PC-9 (cell line): Measurements from ENCODE around the gene RSBN1L. TPM values are rescaled to one million over a fixed set of nuclear protein-coding genes. Genes with fewer than 3 reads are reported as not detected.

Experiments used
- BruUV-seq: library from RNA; stranded (reverse); fragments of 400-500 nt; replicated peaks from 2 replicates; lab custom pipeline; 2021; lab: Mats Ljungman, UMichigan
- CTCF ChIA-PET: fragments of 300-600 bp; sonication (Branson Sonifier 250); formaldehyde crosslinking; loops from one replicate; lab custom pipeline; 2022; ENCODE audit warnings: antibody characterized with exemption; lab: Charles Lee
- POLR2A ChIA-PET: fragments of 300-600 bp; sonication (Branson Sonifier 250); formaldehyde crosslinking; loops from one replicate; lab custom pipeline; 2022; ENCODE audit warnings: antibody characterized with exemption; ENCODE audit not compliant: unreplicated experiment; lab: Charles Lee
- DNase-seq, 2 experiments: peaks; one replicate each; pipeline versions ENCODE4 v3.0.0 to v3.0.0-alpha.2; 2015 to 2022; ENCODE audit warnings: mixed read lengths in 1 of 2
- H2AFZ ChIP-seq: fragments of 200-600 bp; sonication (generic); 2 replicates; pipeline ENCODE4 v1.8.1; 2017; ENCODE audit warnings: antibody characterized with exemption
- H3F3A ChIP-seq: fragments of 200-600 bp; sonication (generic); 2 replicates; pipeline ENCODE4 v1.8.1; 2017; ENCODE audit warnings: antibody characterized with exemption, mild to moderate bottlenecking, low read depth; ENCODE audit not compliant: insufficient read depth
- H3K27ac ChIP-seq: fragments of 200-600 bp; sonication (generic); 2 replicates; pipeline ENCODE4 v1.6.1; 2016; ENCODE audit warnings: mixed run types
- H3K27me3 ChIP-seq: fragments of 200-600 bp; sonication (generic); 2 replicates; pipeline ENCODE4 v1.6.1; 2016; ENCODE audit warnings: low read depth, mixed run types; ENCODE audit not compliant: insufficient read depth
- H3K36me3 ChIP-seq: fragments of 200-600 bp; sonication (generic); 2 replicates; pipeline ENCODE4 v1.6.1; 2016; ENCODE audit warnings: low read depth, mixed run types
- H3K4me1 ChIP-seq: fragments of 200-600 bp; sonication (generic); replicated peaks from 2 replicates; pipeline ENCODE4 v1.6.1; 2016; ENCODE audit warnings: mixed run types; ENCODE audit not compliant: insufficient read depth
- H3K4me2 ChIP-seq: fragments of 200-600 bp; sonication (generic); 2 replicates; pipeline ENCODE4 v1.6.1; 2017; ENCODE audit warnings: mixed run types
- H3K4me3 ChIP-seq: fragments of 200-600 bp; sonication (generic); 2 replicates; pipeline ENCODE4 v1.6.1; 2016; ENCODE audit warnings: mixed run types
- H3K79me2 ChIP-seq: fragments of 200-600 bp; sonication (generic); 2 replicates; pipeline ENCODE4 v1.6.1; 2017; ENCODE audit warnings: low read depth, mixed run types
- H3K9me2 ChIP-seq: fragments of 200-600 bp; sonication (generic); 2 replicates; pipeline ENCODE4 v1.8.1; 2017; ENCODE audit warnings: mild to moderate bottlenecking; ENCODE audit not compliant: insufficient read depth
- H3K9me3 ChIP-seq: fragments of 200-600 bp; sonication (generic); 2 replicates; pipeline ENCODE4 v1.8.1; 2016; ENCODE audit warnings: low read depth; ENCODE audit not compliant: insufficient read depth
- H4K20me1 ChIP-seq: fragments of 200-600 bp; sonication (generic); 2 replicates; pipeline ENCODE4 v1.8.1; 2017; ENCODE audit not compliant: insufficient read depth
- EZH2 ChIP-seq: fragments of 200-600 bp; sonication (generic); IDR thresholded peaks from 2 replicates; pipeline ENCODE4 v1.8.0; 2017; ENCODE audit warnings: antibody characterized with exemption, low read depth
- intact Hi-C: fragments of 100-400 bp; cut with micrococcal nuclease; formaldehyde crosslinking; loops from one replicate; pipeline ENCODE4 v1.10.0; 2022; ENCODE audit not compliant: unreplicated experiment
- total RNA-seq: library from RNA; stranded (reverse); gene quantifications from 2 replicates; pipeline ENCODE4 v1.2.3, GENCODE V29; 2021
- TF ChIP-seq, protein P1 (sequence below): fragments of 200-600 bp; sonication (generic); conservative IDR thresholded peaks from 2 replicates; pipeline ENCODE4 v1.6.1; 2017; ENCODE audit warnings: mixed run types, antibody characterized with exemption, mild to moderate bottlenecking, moderate library complexity

The RSBN1L gene
- total RNA-seq, 1 experiment from 2014 or later, result 20.7 TPM

DNA sequence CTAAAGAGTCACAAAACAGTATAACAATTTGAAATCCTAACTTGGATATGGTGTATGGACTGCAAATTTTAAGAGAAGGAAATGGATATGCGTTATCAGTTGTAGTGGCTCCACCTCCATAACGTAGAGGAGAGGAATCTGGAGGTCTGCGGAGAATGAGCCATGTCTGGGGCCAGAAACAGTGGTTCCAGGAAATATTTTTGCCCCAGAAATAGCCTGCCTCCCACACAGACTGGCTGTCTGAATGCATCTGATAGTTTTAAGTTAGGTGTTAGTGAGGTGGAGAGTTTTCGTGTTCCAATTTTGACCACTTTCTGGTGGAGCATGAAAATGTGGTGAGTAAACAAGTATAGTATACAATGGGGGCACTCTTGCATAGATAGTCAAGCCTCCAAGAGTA lies 103.9 kb downstream of the RSBN1L start:
- Histone ChIP-seq H3K27ac (no peak overlapping the region), H3K4me2 (peak overlapping the region; percentile 97), H4K20me1 (no peaks in the 10 kb centered on the region), H3K36me3 (no peaks in the 10 kb centered on the region), H3K27me3 (no peaks in the 10 kb centered on the region), H3K79me2 (peaks cover 58% of the 10 kb centered on the region), H3K9me2 (no peaks in the 10 kb centered on the region), H3K4me1 (peaks cover 26% of the 10 kb centered on the region), H3F3A (no peaks in the 10 kb centered on the region), H3K4me3 (peak overlapping the region; percentile 96), H2AFZ (no peak overlapping the region), H3K9me3 (no peaks in the 10 kb centered on the region)
- DNase-seq, result no peak
- CTCF ChIA-PET, result no interaction called here
- BruUV-seq, result TSS peak; percentile 35
- no peak for TF ChIP-seq EZH2
- TF ChIP-seq, protein P1, sequence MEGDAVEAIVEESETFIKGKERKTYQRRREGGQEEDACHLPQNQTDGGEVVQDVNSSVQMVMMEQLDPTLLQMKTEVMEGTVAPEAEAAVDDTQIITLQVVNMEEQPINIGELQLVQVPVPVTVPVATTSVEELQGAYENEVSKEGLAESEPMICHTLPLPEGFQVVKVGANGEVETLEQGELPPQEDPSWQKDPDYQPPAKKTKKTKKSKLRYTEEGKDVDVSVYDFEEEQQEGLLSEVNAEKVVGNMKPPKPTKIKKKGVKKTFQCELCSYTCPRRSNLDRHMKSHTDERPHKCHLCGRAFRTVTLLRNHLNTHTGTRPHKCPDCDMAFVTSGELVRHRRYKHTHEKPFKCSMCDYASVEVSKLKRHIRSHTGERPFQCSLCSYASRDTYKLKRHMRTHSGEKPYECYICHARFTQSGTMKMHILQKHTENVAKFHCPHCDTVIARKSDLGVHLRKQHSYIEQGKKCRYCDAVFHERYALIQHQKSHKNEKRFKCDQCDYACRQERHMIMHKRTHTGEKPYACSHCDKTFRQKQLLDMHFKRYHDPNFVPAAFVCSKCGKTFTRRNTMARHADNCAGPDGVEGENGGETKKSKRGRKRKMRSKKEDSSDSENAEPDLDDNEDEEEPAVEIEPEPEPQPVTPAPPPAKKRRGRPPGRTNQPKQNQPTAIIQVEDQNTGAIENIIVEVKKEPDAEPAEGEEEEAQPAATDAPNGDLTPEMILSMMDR, result no peak
- intact Hi-C loops, result no loop called here
- POLR2A ChIA-PET, result no interaction called here

DNA sequence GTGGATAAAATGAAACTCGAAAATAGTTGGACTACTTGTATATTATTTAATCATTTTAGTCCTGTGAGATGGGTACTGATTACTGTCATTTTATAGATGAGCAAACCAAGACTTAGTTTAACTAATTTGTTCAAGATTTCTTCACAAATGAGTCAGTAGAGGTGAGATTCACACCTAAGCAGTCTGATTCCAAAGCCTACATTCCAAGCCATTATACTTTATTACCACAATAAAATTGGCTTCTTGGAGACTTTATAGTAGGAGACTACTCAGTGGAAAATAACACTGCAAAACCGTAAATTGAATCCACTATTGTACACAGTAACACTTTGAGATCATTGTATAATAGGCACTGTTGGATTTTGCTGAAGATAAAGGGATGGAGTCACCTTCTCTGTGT lies 104.5 kb downstream of the RSBN1L start:
- intact Hi-C loops, result no loop called here
- no peak overlapping the region for H3K27ac ChIP-seq
- no TSS peak for BruUV-seq
- no peaks in the 10 kb centered on the region for H3K27me3 ChIP-seq
- H3K9me3 ChIP-seq, result no peaks in the 10 kb centered on the region
- TF ChIP-seq, protein P1, result no peak
- TF ChIP-seq EZH2, result no peak
- no peaks in the 10 kb centered on the region for H3F3A ChIP-seq
- no peak for DNase-seq
- peaks cover 52% of the 10 kb centered on the region for H3K79me2 ChIP-seq
- H2AFZ ChIP-seq, result no peak overlapping the region
- H4K20me1 ChIP-seq, result no peaks in the 10 kb centered on the region
- H3K9me2 ChIP-seq, result no peaks in the 10 kb centered on the region
- H3K36me3 ChIP-seq, result no peaks in the 10 kb centered on the region
- ChIA-PET CTCF (no interaction called here), POLR2A (no interaction called here)
- H3K4me1 ChIP-seq, result peaks cover 26% of the 10 kb centered on the region
- no peak overlapping the region; the same call in 1 of the 2 replicates for H3K4me3 ChIP-seq
- no peak overlapping the region for H3K4me2 ChIP-seq

DNA sequence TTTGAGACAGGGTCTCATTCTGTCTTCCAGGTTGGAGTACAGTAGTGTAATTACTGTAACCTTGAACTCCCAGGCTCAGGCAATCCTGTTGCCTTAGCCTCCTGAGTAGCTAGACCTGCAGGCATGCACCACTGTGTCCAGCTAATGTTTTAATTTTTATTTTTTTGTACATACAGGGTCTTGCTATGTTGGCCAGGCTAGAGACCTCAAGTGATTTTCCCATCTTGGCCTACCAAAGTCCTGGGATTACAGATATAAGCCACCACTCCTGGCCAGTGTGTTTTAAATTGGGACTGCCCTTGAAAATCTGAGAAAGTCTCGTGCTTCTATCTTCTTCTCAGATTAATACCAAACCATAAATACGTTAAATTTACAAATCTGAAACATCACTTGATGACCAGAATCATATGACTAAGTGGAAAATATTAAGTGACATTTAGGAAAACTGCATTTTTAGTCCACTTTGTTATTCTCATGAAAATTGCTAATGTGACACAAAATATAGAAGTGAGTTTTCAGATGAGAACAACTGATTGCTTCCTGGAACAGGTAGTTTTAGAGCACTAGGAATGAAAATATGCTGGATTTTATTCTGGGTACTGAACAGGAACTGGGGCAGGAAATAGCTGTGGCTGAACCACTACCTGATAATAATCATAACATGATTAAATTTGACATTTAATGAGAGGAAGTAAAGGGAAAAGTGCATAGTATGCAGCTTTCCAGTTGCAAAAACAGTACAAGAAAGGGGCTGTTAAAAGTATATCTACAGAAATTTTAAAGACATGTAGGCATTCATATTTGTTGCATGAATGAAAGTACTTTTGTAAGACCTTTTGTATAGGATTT lies 106.5 kb downstream of the RSBN1L start:
- no peak for TF ChIP-seq EZH2
- TF ChIP-seq, protein P1, result no peak
- POLR2A ChIA-PET, result no interaction called here
- DNase-seq, result no peak

More for the DNA sequence above, 106.5 kb downstream of the RSBN1L start:
- CTCF ChIA-PET, result no interaction called here
- no peak overlapping the region for H3K4me2 ChIP-seq
- H3K9me3 ChIP-seq, result peaks cover 3% of the 10 kb centered on the region; the same call in 1 of the 2 replicates
- H3K27me3 ChIP-seq, result no peaks in the 10 kb centered on the region
- H3F3A ChIP-seq, result no peaks in the 10 kb centered on the region
- H4K20me1 ChIP-seq, result no peaks in the 10 kb centered on the region
- H3K27ac ChIP-seq, result no peak overlapping the region
- H3K9me2 ChIP-seq, result no peaks in the 10 kb centered on the region
- H3K36me3 ChIP-seq, result 0 out of 2 replicates have a peak, but pooled peaks cover 4% of the 10 kb centered on the region
- intact Hi-C loops, result no loop called here
- peaks cover 32% of the 10 kb centered on the region for H3K79me2 ChIP-seq
- peaks cover 13% of the 10 kb centered on the region for H3K4me1 ChIP-seq
- BruUV-seq, result no TSS peak
- no peak overlapping the region for H3K4me3 ChIP-seq
- H2AFZ ChIP-seq, result no peak overlapping the region
